ENCODE measurements around the gene C1QA. TPM values are rescaled to one million over a fixed set of nuclear protein-coding genes. Genes with fewer than 3 reads are reported as not detected.
"Not testable (repeated sequence)": the region's sequence is repeated elsewhere in the genome, so short reads cannot be mapped to it uniquely, and the experiment has no call there.

Gene C1QA
- total RNA-seq, 4 donors from 2014 or later = 7.2 to 24.3 (median 16.4) TPM

- no peaks in the 10 kb centered on the region for H3K9me3 ChIP-seq
- H3K4me3 ChIP-seq = no peak overlapping the region
- no peak overlapping the region for H3K27ac ChIP-seq
- WGBS = 86% methylated on average over 2 of the region's 2 CpGs
- DNase-seq (ENCODE audit: low spot score in 2 of 2) = no peak
- no peak for TF ChIP-seq EP300 (IDR thresholded peaks at IDR 0.05)
- no peak for TF ChIP-seq POLR2A (IDR thresholded peaks at IDR 0.05)
- no peak for TF ChIP-seq POLR2AphosphoS5 (IDR thresholded peaks at IDR 0.05)
- no peak for TF ChIP-seq CTCF (IDR thresholded peaks at IDR 0.05)
- H3K27me3 ChIP-seq = peaks cover 19% of the 10 kb centered on the region
- H3K36me3 ChIP-seq = no peaks in the 10 kb centered on the region
- no peaks in the 10 kb centered on the region for H3K4me1 ChIP-seq
Observed at GRCh38 chr1:22661880-22662279, 25.5 kb downstream of the C1QA start.

- Histone ChIP-seq H3K4me3 (no peak overlapping the region), H3K4me1 (no peaks in the 10 kb centered on the region), H3K27me3 (peaks cover 14% of the 10 kb centered on the region), H3K9me3 (no peaks in the 10 kb centered on the region), H3K27ac (no peak overlapping the region), H3K36me3 (no peaks in the 10 kb centered on the region)
- DNase-seq (ENCODE audit: low spot score in 2 of 2) = no peak
- WGBS = 79% methylated on average over 4 of the region's 5 CpGs
- TF ChIP-seq POLR2AphosphoS5 (IDR thresholded peaks at IDR 0.05) (no peak), EP300 (IDR thresholded peaks at IDR 0.05) (no peak), CTCF (IDR thresholded peaks at IDR 0.05) (no peak), POLR2A (IDR thresholded peaks at IDR 0.05) (no peak)
Observed at GRCh38 chr1:22662318-22662717, 25.9 kb downstream of the C1QA start.

GRCh38 chr1:22662986-22663408, 26.6 kb downstream of the C1QA start:
- DNase-seq (ENCODE audit: low spot score in 2 of 2) = no peak
- no peaks in the 10 kb centered on the region for H3K36me3 ChIP-seq
- no peaks in the 10 kb centered on the region for H3K4me1 ChIP-seq
- H3K9me3 ChIP-seq = no peaks in the 10 kb centered on the region
- H3K4me3 ChIP-seq = no peak overlapping the region
- WGBS = 79% methylated on average over 8 of the region's 8 CpGs
- no peak overlapping the region for H3K27ac ChIP-seq
- H3K27me3 ChIP-seq = peaks cover 8% of the 10 kb centered on the region
- no peak for TF ChIP-seq EP300 (IDR thresholded peaks at IDR 0.05)
- no peak for TF ChIP-seq POLR2A (IDR thresholded peaks at IDR 0.05)
- TF ChIP-seq POLR2AphosphoS5 (IDR thresholded peaks at IDR 0.05) = no peak
- TF ChIP-seq CTCF (IDR thresholded peaks at IDR 0.05) = no peak

GRCh38 chr1:22665752-22666151, 29.3 kb downstream of the C1QA start:
- no peak for DNase-seq (ENCODE audit: low spot score in 2 of 2)
- WGBS = 41% methylated on average over 6 of the region's 7 CpGs
- Histone ChIP-seq H3K9me3 (no peaks in the 10 kb centered on the region), H3K27ac (no peak overlapping the region), H3K4me1 (no peaks in the 10 kb centered on the region), H3K4me3 (no peak overlapping the region), H3K36me3 (no peaks in the 10 kb centered on the region), H3K27me3 (peaks cover 14% of the 10 kb centered on the region)
- TF ChIP-seq EP300 (IDR thresholded peaks at IDR 0.05) (no peak), POLR2AphosphoS5 (IDR thresholded peaks at IDR 0.05) (no peak), POLR2A (IDR thresholded peaks at IDR 0.05) (no peak), CTCF (IDR thresholded peaks at IDR 0.05) (no peak)

- H3K27me3 ChIP-seq = peaks cover 17% of the 10 kb centered on the region
- TF ChIP-seq POLR2A (IDR thresholded peaks at IDR 0.05) (no peak), EP300 (IDR thresholded peaks at IDR 0.05) (no peak), POLR2AphosphoS5 (IDR thresholded peaks at IDR 0.05) (no peak), CTCF (IDR thresholded peaks at IDR 0.05) (no peak)
Observed at GRCh38 chr1:22666412-22666811, 30.0 kb downstream of the C1QA start.

GRCh38 chr1:22668840-22669239, 32.4 kb downstream of the C1QA start:
- not testable (repeated sequence) for H3K27ac ChIP-seq; H3K36me3 ChIP-seq; H3K4me3 ChIP-seq; H3K9me3 ChIP-seq; DNase-seq (ENCODE audit: low spot score in 2 of 2); H3K4me1 ChIP-seq
- H3K27me3 ChIP-seq = peaks cover 41% of the 10 kb centered on the region
- 64% methylated on average over 2 of the region's 2 CpGs for WGBS

More at GRCh38 chr1:22666412-22666811, 30.0 kb downstream of the C1QA start:
- Histone ChIP-seq H3K4me1 (no peaks in the 10 kb centered on the region), H3K27ac (no peak overlapping the region), H3K4me3 (no peak overlapping the region), H3K9me3 (no peaks in the 10 kb centered on the region), H3K36me3 (no peaks in the 10 kb centered on the region)
- 65% methylated on average over 2 of the region's 2 CpGs for WGBS
- DNase-seq (ENCODE audit: low spot score in 2 of 2) = no peak
